GM20000 (cell line): ENCODE measurements around the gene ISY1.
"Not testable (repeated sequence)": the region's sequence is repeated elsewhere in the genome, so short reads cannot be mapped to it uniquely, and the experiment has no call there.

ENCODE experiments used
- DNase-seq: peaks from one replicate; pipeline ENCODE4 v3.0.0; 2012; ENCODE audit warnings: low spot score
- TF ChIP-seq, protein P1 (sequence below): IDR thresholded peaks from 2 replicates; pipeline ENCODE4 v1.5.1; 2012; ENCODE audit warnings: mild to moderate bottlenecking, control low read depth; ENCODE audit errors: extremely low read depth, missing control alignments

ISY1 gene

DNA sequence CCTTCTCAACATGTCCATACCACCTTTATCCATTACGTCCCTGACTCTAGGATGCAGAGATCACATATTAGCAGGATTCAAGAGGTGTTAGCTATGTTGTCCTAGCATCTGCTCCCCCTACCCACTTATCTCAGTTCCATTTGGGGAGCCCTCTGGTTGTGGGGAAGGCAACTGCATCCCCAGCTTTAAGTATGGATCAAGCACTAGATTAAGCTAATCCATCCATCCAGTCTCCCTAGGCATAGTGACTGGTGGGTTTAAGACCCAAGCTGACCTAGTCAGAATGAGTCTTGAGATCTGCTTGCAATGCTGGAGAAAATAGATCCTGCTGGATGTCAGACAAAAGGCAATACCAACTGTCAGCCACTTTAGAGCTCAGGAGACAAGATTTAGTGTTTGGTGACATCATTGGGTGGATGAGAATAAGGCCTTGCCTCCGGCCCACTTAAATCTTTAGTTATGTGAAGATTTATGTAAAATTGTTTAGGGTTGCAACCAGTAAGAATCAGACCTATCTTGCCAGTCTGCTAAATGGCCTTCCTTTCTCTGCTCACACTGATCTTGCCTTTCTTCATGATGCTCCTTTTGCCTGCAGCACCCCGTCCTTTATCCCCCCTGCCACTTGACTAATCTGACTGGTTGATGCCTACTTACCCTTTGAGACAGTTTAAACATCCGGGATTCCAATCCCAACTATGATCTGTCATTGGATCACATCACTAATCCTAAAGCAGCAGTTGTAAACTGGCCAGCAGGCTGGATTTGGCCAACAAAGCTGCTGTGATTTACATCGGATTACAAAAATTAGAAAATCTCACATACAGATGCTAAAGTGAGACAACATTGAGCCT is 2.1 kb upstream of the ISY1 start:
- no peak for DNase-seq
- TF ChIP-seq, protein P1, sequence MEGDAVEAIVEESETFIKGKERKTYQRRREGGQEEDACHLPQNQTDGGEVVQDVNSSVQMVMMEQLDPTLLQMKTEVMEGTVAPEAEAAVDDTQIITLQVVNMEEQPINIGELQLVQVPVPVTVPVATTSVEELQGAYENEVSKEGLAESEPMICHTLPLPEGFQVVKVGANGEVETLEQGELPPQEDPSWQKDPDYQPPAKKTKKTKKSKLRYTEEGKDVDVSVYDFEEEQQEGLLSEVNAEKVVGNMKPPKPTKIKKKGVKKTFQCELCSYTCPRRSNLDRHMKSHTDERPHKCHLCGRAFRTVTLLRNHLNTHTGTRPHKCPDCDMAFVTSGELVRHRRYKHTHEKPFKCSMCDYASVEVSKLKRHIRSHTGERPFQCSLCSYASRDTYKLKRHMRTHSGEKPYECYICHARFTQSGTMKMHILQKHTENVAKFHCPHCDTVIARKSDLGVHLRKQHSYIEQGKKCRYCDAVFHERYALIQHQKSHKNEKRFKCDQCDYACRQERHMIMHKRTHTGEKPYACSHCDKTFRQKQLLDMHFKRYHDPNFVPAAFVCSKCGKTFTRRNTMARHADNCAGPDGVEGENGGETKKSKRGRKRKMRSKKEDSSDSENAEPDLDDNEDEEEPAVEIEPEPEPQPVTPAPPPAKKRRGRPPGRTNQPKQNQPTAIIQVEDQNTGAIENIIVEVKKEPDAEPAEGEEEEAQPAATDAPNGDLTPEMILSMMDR: peak; percentile 23

DNA sequence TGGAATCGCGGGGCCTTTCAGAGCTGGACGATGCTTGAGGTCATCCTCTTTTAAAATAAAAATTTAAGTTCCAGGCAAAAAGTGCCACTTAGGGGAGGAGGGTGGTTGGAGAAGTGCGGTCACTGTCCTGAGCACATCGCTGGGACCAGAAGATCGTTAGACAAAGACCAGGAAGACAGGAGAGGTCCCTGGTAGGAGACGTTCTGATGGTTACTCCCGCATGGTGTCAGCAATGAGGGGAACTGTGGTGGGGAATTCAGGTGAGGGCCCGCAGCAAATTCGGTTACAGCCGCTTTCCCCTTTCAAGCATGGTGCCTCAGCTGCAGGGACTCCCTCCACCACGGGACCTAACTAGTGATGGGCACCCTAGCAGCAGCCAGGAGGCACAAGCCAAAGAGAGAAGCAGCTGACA is 1.0 kb upstream of the ISY1 start:
- DNase-seq: peak; percentile 30
- TF ChIP-seq, protein P1: no peak

DNA sequence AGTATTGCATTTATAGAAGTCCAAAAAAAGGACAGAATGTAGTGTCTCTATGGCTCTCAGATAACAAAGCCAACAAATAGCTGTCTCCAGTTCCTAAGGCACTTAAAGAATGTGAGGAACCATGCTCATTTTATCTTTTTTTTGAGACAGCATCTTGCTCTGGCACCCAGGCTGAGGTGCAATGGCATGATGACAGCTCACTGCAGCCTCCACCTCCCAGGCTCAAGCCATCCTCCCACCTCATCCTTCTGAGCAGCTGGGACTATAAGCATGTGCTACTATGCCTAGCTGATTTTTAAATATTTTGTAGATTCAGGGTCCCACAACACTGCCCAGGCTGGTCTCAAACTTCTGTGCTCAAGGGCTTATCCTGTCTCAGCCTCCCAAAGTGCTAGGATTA is 16.1 kb downstream of the ISY1 start:
- TF ChIP-seq, protein P1: no peak
- no peak for DNase-seq

DNA sequence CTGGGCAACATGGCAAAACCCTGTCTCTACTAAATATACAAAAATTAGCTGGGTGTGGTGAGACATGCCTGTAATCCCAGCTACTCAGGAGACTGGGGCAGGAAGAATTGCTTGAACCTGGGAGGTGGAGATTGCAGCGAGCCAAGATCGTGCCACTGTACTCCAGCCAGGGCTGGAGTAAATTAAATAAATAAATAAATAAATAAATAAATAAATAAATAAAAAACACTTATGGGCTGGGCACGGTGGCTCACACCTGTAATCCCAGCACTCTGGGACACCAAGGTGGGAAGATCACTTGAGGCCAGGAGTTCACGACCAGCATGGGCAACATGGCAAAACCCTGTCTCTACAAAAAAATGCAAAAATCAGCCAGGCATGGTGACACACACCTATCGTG is 19.9 kb downstream of the ISY1 start:
- DNase-seq: not testable (repeated sequence)

DNA sequence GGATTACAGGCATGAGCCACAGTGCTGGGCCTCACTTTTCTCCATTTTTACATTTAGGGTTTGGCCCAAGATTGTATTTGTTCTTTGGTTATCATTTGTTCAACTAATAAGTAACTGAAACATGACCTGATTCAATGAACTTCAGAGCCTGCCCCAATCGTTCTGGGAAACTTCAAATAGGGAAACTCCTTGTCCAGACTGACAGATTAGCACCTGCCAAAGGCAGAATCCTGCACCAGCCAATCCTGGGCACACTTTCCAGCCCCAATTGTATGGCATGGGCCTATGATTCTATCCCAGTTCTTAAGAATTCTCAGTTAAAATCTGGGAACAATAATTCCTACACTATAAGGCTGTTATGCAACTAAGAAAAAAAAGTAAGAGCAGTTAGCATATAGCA is 21.0 kb downstream of the ISY1 start:
- DNase-seq: no peak
- TF ChIP-seq, protein P1: no peak

DNA sequence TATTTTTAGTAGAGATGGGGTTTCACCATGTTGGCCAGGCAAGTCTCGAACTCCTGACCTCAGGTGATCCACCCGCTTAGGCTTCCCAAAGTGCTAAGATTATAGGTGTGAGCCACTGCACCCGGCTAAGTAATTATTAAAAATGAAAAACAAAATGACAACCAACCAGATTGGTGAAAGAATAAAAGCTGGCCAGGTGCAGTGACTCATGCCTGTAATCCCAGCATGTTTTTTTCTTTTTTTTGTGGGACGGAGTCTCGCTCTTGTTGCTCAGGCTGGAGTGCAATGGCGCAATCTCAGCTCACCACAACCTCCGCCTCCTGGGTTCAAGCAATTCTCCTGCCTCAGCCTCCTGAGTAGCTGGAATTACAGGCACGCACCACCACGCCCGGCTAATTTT is 24.6 kb downstream of the ISY1 start:
- DNase-seq: not testable (repeated sequence)

DNA sequence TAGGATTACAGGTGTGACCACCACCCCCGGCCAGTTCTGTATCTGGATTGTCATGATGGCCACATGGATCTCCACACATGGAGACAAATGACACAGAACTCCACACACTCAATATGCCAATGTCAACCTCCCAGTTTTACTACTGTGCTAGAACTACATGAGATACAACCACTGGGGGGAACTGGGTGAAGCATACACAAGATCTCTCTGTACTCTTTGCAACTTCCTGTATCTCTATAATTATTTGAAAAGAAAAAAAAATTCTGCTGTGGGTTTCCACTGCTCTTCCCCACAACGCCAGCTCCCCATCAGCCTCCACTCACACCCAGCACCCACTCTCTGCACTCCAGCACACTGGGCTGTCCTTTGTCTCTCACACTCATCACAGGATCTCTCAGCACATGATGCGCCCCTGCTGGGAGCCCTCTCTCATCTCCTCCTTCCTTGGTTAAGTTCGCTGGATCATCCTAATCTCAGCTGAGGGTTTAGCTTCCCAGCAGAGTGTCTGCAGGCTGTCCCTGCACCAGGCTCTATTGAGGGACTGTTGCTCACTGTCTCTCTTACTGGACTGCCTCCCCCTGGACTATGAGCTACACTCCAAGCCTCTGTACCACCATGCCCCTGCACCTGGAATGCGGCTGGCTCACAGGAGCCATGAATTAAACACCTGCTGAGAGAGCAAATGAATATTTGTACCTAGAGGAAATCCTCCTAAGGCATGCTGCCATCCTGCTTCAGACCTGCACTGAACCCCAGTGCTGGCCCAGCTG is 28.6 kb downstream of the ISY1 start:
- DNase-seq: no peak

DNA sequence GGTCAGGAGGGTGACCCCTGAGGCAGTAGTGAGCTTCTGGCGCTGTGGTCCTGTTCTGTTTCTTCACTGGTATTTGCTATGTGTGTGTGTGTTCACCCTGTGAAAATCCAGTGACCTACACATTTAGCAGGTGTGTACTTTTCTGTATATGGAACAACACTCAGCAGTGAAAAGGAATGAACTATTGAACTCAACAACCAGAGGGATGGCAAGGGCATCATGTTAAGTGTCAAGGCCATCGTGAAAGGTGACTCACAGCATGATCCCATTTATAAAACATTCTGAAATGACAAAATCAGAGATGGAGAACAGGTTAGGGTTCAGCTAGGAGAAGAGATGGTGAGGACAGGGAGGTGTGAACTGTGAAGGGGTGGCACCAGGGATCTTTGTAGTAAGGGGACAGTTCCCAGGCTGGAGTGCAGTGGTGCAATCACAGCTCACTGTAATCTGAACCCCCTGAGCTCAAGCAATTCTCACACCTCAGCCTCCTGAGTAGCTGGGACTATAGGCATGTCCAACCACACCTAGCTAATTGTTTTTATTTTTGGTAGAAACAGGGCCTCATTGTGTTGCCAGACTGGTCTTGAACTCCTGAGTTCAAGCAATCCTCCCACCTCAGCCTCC is 29.3 kb downstream of the ISY1 start:
- DNase-seq: no peak

More for the DNA sequence above, 28.6 kb downstream of the ISY1 start:
- TF ChIP-seq, protein P1: no peak

More for the DNA sequence above, 29.3 kb downstream of the ISY1 start:
- TF ChIP-seq, protein P1: no peak
